Measurements from ENCODE around the gene SMIM35. TPM values are rescaled to one million over a fixed set of nuclear protein-coding genes. Genes with fewer than 3 reads are reported as not detected.

Gene SMIM35
- total and polyA plus RNA-seq, 2 of the 4 experiments (the other 2 are of a cell fraction) = not detected

DNA sequence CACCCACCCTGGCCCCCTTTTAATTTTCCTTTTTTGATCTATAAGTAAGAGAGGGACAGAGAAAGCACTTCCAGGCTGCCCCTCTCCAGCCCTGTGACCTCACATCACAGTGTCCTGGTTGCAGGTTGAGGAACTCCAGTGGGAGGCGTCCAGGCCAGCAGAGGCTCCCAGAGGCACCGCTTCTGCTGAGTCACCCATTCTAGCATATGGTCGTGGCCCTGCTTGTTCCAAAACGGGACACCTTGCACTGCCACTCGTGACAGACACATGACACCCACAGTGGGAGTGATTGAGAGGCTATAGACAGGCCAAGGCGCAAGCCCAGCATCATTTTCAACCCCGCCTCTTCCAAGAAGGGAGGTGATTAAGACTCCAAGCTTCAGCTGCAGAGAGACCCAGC is 25.9 kb downstream of the SMIM35 start:
- Histone ChIP-seq H3K27ac (ENCODE audit: insufficient read depth, low read length) (no peak overlapping the region), H3K4me1 (ENCODE audit: control insufficient read depth, insufficient read depth, low read length) (no peaks in the 10 kb centered on the region), H2BK120ac (ENCODE audit: low read depth, low read length) (no peak overlapping the region), H2BK20ac (ENCODE audit: low read depth, low read length) (no peak overlapping the region), H2BK15ac (ENCODE audit: low read depth, low read length) (no peak overlapping the region), H2BK5ac (ENCODE audit: low read depth, low read length, poor library complexity, severe bottlenecking) (no peak overlapping the region), H3K23ac (ENCODE audit: low read depth, low read length) (no peak overlapping the region), H4K20me1 (ENCODE audit: insufficient read depth, low read length) (no peaks in the 10 kb centered on the region), H3K9me3 (ENCODE audit: control insufficient read depth, insufficient read depth, low read length) (no peaks in the 10 kb centered on the region), H3K27me3 (ENCODE audit: control insufficient read depth, insufficient read depth, low read length) (peaks cover 12% of the 10 kb centered on the region; the same call in 1 of the 2 replicates), H4K5ac (ENCODE audit: low read depth, low read length) (no peak overlapping the region), H3K9me1 (ENCODE audit: insufficient read depth, low read length) (no peaks in the 10 kb centered on the region), H2AK9ac (replicated peaks; ENCODE audit: low read depth, low read length, poor library complexity) (no peak overlapping the region), H3K4me2 (ENCODE audit: low read depth, low read length) (no peak overlapping the region), H4K91ac (ENCODE audit: insufficient read depth, low read depth, low read length) (no peak overlapping the region), H3K79me1 (ENCODE audit: low read depth in 1 of 2, low read length in 2 of 2) (no peaks in the 10 kb centered on the region), H3K9ac (ENCODE audit: low read depth, low read length) (no peak overlapping the region), H3K14ac (replicated peaks; ENCODE audit: low read depth, low read length) (no peak overlapping the region), H3K4ac (ENCODE audit: low read depth, low read length) (no peak overlapping the region), H3K18ac (ENCODE audit: low read depth, low read length) (no peak overlapping the region), H3K4me3 (ENCODE audit: insufficient read depth, low read depth, low read length) (no peak overlapping the region), H3K36me3 (ENCODE audit: control insufficient read depth, insufficient read depth, low read length) (no peaks in the 10 kb centered on the region), H2AFZ (replicated peaks; ENCODE audit: low read length, poor library complexity) (no peak overlapping the region), H2AK5ac (ENCODE audit: low read depth, low read length) (no peak overlapping the region), H4K8ac (ENCODE audit: low read depth in 2 of 2, low read length in 2 of 2) (no peak overlapping the region), H3K56ac (ENCODE audit: extremely low read depth, insufficient read depth, low read length) (no peak overlapping the region)
- no TSS peak for BruUV-seq (replicated peaks)
- no CpG with 5 or more reads among the region's 7 CpGs for WGBS, 2 experiments (ENCODE audit: extremely low coverage in 2 of 2, insufficient read length in 1 of 2)
- POLR2A ChIA-PET (ENCODE audit: unreplicated experiment) = no interaction called here
- TF ChIP-seq RCOR1 (IDR thresholded peaks at IDR 0.05; ENCODE audit: insufficient replicate concordance, low read length) = no peak
- no peak for TF ChIP-seq POLR2A (IDR thresholded peaks at IDR 0.05; ENCODE audit: low read depth, low read length)
- intact Hi-C loops (cut with micrococcal nuclease) (no loop called here), dilution Hi-C loops (cut with HindIII; ENCODE audit: low sequenced_read_pairs, unreplicated experiment) (no loop called here), in situ Hi-C loops (cut with MboI; ENCODE audit: low sequenced_read_pairs) (no loop called here)
- ATAC-seq (ENCODE audit: low read depth) (no peak), DNase-seq (no peak)
- CTCF ChIA-PET = no interaction called here
